Neural cell (in vitro differentiated cells): Measurements from ENCODE around the gene P2RX3. TPM values are rescaled to one million over a fixed set of nuclear protein-coding genes. Genes with fewer than 3 reads are reported as not detected.

Experiments used
- H2AFZ ChIP-seq: fragments of 200-600, 300-800 bp; sonication (generic), shearing (Covaris generic); 2 replicates; pipeline ENCODE4 v1.6.0; 2014; ENCODE audit warnings: low read depth, mild to moderate bottlenecking, antibody characterized with exemption, low read length, moderate library complexity
- H3F3A ChIP-seq: fragments of 200-600 bp; shearing (Covaris generic); 2 replicates; pipeline ENCODE4 v1.6.1; 2016; ENCODE audit warnings: mild to moderate bottlenecking, moderate library complexity, mixed read lengths, antibody characterized with exemption, low read length; ENCODE audit not compliant: insufficient read depth, poor library complexity, severe bottlenecking
- H3K27ac ChIP-seq: fragments of 200-600, 300-800 bp; sonication (generic), shearing (Covaris generic); 2 replicates; pipeline ENCODE4 v1.5.1; 2014; ENCODE audit warnings: mild to moderate bottlenecking, low read length, moderate library complexity
- H3K27me3 ChIP-seq: fragments of 300-800, 200-600 bp; sonication (generic), shearing (Covaris generic); 2 replicates; pipeline ENCODE4 v1.6.0; 2014; ENCODE audit warnings: mild to moderate bottlenecking, low read depth, low read length, moderate library complexity; ENCODE audit not compliant: insufficient read depth
- H3K36me3 ChIP-seq: fragments of 300-800, 200-600 bp; sonication (generic), shearing (Covaris generic); 2 replicates; pipeline ENCODE4 v1.5.1; 2014; ENCODE audit warnings: mild to moderate bottlenecking, antibody characterized with exemption, low read length, moderate library complexity; ENCODE audit not compliant: insufficient read depth
- H3K4me2 ChIP-seq: fragments of 300-800, 200-600 bp; sonication (generic), shearing (Covaris generic); 2 replicates; pipeline ENCODE4 v1.6.0; 2014; ENCODE audit warnings: mild to moderate bottlenecking, low read length
- H3K4me3 ChIP-seq: fragments of 300-800, 200-600 bp; sonication (generic), shearing (Covaris generic); 2 replicates; pipeline ENCODE4 v1.5.1; 2014; ENCODE audit warnings: mild to moderate bottlenecking, low read length, moderate library complexity
- H3K79me2 ChIP-seq: fragments of 200-600 bp; shearing (Covaris generic); replicated peaks from 2 replicates; pipeline ENCODE4 v1.6.0; 2014; ENCODE audit warnings: mild to moderate bottlenecking, low read length, moderate library complexity; ENCODE audit not compliant: insufficient read depth
- H3K9ac ChIP-seq: fragments of 300-800, 200-600 bp; sonication (generic), shearing (Covaris generic); 2 replicates; pipeline ENCODE4 v1.6.1; 2016; ENCODE audit warnings: mild to moderate bottlenecking, low read length, mixed read lengths
- H3K9me2 ChIP-seq: fragments of 200-600 bp; shearing (Covaris generic); 2 replicates; pipeline ENCODE4 v1.6.1; 2016; ENCODE audit warnings: mild to moderate bottlenecking, low read length, mixed read lengths; ENCODE audit not compliant: insufficient read depth
- H3K9me3 ChIP-seq: fragments of 200-600, 300-800 bp; sonication (generic), shearing (Covaris generic); 2 replicates; pipeline ENCODE4 v1.6.1; 2016; ENCODE audit warnings: mild to moderate bottlenecking, mixed run types, low read length, moderate library complexity, mixed read lengths
- H4K20me1 ChIP-seq: fragments of 200-600 bp; shearing (Covaris generic); 2 replicates; pipeline ENCODE4 v1.6.1; 2016; ENCODE audit warnings: mild to moderate bottlenecking, mixed run types; ENCODE audit not compliant: insufficient read depth
- EP300 ChIP-seq: fragments of 450-650 bp; conservative IDR thresholded peaks from 2 replicates; pipeline ENCODE4 v1.6.1; 2014; ENCODE audit warnings: antibody characterized with exemption, mild to moderate bottlenecking, moderate library complexity; ENCODE audit not compliant: poor library complexity, severe bottlenecking
- EZH2 ChIP-seq: fragments of 200-600, 300-800 bp; shearing (Covaris generic), sonication (generic); IDR thresholded peaks from 2 replicates; pipeline ENCODE4 v1.6.1; 2014; ENCODE audit warnings: antibody characterized with exemption, low read length, borderline replicate concordance, mild to moderate bottlenecking; ENCODE audit not compliant: insufficient read depth, poor library complexity, severe bottlenecking
- MXI1 ChIP-seq: fragments of 450-650 bp; conservative IDR thresholded peaks from 2 replicates; pipeline ENCODE4 v1.6.1; 2014; ENCODE audit warnings: antibody characterized with exemption, mild to moderate bottlenecking; ENCODE audit not compliant: poor library complexity, severe bottlenecking
- POLR2AphosphoS5 ChIP-seq: IDR thresholded peaks from 2 replicates; pipeline ENCODE4 v1.6.1; 2012
- RAD21 ChIP-seq: fragments of 450-650 bp; conservative IDR thresholded peaks from 2 replicates; pipeline ENCODE4 v1.6.1; 2014; ENCODE audit warnings: antibody characterized with exemption, mild to moderate bottlenecking, moderate library complexity
- REST ChIP-seq: IDR thresholded peaks from 2 replicates; pipeline ENCODE4 v1.6.1; 2012; ENCODE audit warnings: borderline replicate concordance
- SMC3 ChIP-seq: fragments of 450-650 bp; conservative IDR thresholded peaks from 2 replicates; pipeline ENCODE4 v1.6.1; 2014; ENCODE audit warnings: antibody characterized with exemption, mild to moderate bottlenecking, moderate library complexity; ENCODE audit not compliant: poor library complexity
- TAF1 ChIP-seq: IDR thresholded peaks from 2 replicates; pipeline ENCODE4 v1.6.1; 2012; ENCODE audit warnings: low read depth
- polyA plus RNA-seq: library from polyadenylated mRNA; depleted of rRNA; stranded (reverse); fragments of >200 nt; gene quantifications from 2 replicates; pipeline ENCODE4 v1.2.3, GENCODE V29; 2014
- TF ChIP-seq, protein P1 (sequence below): fragments of 450-650 bp; IDR thresholded peaks from 2 replicates; pipeline ENCODE4 v1.5.1; 2014; ENCODE audit warnings: antibody characterized with exemption, mild to moderate bottlenecking, moderate library complexity; ENCODE audit not compliant: poor library complexity, severe bottlenecking

P2RX3 gene
- polyA plus RNA-seq, 1 donor from 2014 or later: not detected

DNA sequence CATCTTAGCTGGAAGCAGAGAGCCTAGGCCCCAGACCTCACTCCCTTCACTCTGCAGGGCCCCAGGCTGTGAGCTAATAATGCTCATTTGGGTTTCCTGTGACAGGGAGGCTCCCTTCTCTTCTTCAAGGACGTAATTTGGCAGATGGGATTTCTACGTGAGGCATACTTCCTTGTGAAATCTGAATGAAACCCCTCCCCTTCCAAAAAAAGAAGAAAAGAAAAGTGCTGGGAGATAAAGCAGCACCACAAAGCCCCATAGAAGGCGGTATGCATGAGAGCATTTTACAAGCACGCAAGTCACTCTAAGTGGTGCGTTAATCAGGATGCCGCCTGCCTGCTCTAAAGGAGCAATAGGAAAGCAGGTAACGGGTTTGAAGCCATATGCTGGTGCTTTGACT is 5.7 kb downstream of the P2RX3 start:
- Histone ChIP-seq H4K20me1 (no peaks in the 10 kb centered on the region), H3K27me3 (no peaks in the 10 kb centered on the region), H3K79me2 (no peaks in the 10 kb centered on the region), H3K4me3 (no peak overlapping the region), H3K9ac (peak overlapping the region; percentile 27), H3K27ac (no peak overlapping the region), H3K9me2 (no peaks in the 10 kb centered on the region), H3K4me2 (no peak overlapping the region), H3K36me3 (no peaks in the 10 kb centered on the region), H2AFZ (no peak overlapping the region), H3F3A (no peaks in the 10 kb centered on the region), H3K9me3 (no peaks in the 10 kb centered on the region)
- no peak for TF ChIP-seq REST
- TF ChIP-seq POLR2AphosphoS5: no peak
- TF ChIP-seq EP300: no peak
- no peak for TF ChIP-seq TAF1
- no peak for TF ChIP-seq RAD21
- TF ChIP-seq SMC3: no peak
- no peak for TF ChIP-seq EZH2
- TF ChIP-seq, protein P1, sequence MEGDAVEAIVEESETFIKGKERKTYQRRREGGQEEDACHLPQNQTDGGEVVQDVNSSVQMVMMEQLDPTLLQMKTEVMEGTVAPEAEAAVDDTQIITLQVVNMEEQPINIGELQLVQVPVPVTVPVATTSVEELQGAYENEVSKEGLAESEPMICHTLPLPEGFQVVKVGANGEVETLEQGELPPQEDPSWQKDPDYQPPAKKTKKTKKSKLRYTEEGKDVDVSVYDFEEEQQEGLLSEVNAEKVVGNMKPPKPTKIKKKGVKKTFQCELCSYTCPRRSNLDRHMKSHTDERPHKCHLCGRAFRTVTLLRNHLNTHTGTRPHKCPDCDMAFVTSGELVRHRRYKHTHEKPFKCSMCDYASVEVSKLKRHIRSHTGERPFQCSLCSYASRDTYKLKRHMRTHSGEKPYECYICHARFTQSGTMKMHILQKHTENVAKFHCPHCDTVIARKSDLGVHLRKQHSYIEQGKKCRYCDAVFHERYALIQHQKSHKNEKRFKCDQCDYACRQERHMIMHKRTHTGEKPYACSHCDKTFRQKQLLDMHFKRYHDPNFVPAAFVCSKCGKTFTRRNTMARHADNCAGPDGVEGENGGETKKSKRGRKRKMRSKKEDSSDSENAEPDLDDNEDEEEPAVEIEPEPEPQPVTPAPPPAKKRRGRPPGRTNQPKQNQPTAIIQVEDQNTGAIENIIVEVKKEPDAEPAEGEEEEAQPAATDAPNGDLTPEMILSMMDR: no peak
- no peak for TF ChIP-seq MXI1

DNA sequence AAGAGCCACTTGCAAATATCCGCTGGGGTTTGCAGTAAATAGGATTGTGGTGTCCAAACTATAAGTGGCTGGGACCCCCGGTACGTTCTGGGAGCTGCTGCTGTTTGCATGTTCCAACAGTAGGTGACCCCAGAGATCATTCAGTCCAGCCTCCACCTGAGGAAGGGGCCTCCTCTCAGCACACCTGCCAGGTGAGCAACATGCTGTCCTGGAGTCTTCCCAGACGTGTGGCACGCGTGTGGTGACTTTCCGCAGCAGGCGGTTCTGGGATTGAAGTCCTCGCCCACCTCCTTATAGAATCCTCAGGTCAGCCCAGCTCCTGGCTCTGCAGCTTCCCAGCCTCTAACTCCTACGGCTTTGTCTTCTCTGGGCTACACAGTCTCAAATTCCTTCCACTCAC is 6.7 kb downstream of the P2RX3 start:
- no peaks in the 10 kb centered on the region for H3K9me2 ChIP-seq
- no peaks in the 10 kb centered on the region for H4K20me1 ChIP-seq
- no peaks in the 10 kb centered on the region for H3K9me3 ChIP-seq
- no peak overlapping the region for H3K27ac ChIP-seq
- H3K27me3 ChIP-seq: no peaks in the 10 kb centered on the region
- H3K36me3 ChIP-seq: no peaks in the 10 kb centered on the region
- H3K4me2 ChIP-seq: no peak overlapping the region
- no peak overlapping the region for H3K4me3 ChIP-seq
- no peaks in the 10 kb centered on the region for H3K79me2 ChIP-seq
- no peaks in the 10 kb centered on the region for H3F3A ChIP-seq
- peak overlapping the region; percentile 54 for H2AFZ ChIP-seq
- H3K9ac ChIP-seq: peak overlapping the region; percentile 40
- TF ChIP-seq, protein P1: no peak
- TF ChIP-seq TAF1: no peak
- no peak for TF ChIP-seq POLR2AphosphoS5
- TF ChIP-seq MXI1: no peak
- TF ChIP-seq RAD21: no peak
- no peak for TF ChIP-seq SMC3
- TF ChIP-seq REST: no peak
- TF ChIP-seq EZH2: no peak
